Measurements from ENCODE around the gene CEP95.
A peak's percentile ranks its signal among the peaks of the same experiment; 100 is the strongest.

Gene CEP95

DNA sequence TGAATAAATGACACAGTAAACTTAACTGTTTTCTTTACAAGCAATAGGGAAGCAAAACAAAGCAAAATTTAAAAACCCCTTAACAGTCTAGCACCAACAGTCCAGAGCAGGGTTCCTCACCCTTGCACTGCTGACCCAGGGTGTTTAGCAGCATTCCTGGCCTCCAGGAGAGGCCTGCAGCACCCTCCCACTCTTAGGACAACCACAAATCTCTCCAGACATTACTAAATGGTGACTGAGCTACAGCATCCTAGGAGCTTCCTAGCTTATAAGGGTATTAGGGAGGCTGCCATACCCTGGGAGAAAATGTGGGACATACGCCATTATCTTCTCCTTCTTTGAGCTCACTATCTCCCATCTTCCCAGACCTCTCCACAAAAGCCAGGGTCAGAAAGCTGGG lies 25.8 kb upstream of the CEP95 start:
- TF ChIP-seq, protein P1, sequence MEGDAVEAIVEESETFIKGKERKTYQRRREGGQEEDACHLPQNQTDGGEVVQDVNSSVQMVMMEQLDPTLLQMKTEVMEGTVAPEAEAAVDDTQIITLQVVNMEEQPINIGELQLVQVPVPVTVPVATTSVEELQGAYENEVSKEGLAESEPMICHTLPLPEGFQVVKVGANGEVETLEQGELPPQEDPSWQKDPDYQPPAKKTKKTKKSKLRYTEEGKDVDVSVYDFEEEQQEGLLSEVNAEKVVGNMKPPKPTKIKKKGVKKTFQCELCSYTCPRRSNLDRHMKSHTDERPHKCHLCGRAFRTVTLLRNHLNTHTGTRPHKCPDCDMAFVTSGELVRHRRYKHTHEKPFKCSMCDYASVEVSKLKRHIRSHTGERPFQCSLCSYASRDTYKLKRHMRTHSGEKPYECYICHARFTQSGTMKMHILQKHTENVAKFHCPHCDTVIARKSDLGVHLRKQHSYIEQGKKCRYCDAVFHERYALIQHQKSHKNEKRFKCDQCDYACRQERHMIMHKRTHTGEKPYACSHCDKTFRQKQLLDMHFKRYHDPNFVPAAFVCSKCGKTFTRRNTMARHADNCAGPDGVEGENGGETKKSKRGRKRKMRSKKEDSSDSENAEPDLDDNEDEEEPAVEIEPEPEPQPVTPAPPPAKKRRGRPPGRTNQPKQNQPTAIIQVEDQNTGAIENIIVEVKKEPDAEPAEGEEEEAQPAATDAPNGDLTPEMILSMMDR (IDR thresholded peaks at IDR 0.05; ENCODE audit: low read depth, low read length, missing control alignments) = no peak
- no peak overlapping the region for H3K4me3 ChIP-seq (ENCODE audit: low read depth, low read length)
- no peak for DNase-seq (ENCODE audit: low read depth)
- in situ Hi-C loops (cut with HindIII; ENCODE audit: low sequenced_read_pairs) = loop anchor here (5.0 kb wide), 1 partner anchor 54 kb away; no protein-coding TSS in a partner anchor

DNA sequence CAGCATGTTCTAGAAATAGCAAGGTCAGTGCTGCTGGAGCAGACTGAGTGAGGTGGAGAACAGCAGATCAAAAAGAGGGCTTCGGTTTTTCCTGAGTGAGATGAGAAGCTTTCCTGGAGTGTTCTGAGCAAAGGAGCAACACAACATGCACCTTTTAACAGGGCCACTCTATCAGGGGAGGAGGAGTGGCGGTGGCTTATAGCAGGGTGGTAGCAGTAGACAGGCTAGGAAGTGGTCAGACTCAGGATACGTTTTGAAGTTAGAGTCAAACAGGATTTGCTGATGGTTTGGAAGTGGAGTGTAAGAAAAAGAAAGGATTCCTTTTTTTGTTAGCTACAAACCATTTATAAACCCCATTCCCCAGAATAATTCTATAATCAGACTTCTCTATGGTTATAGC lies 22.4 kb upstream of the CEP95 start:
- no peak for DNase-seq (ENCODE audit: low read depth)
- TF ChIP-seq, protein P1 (IDR thresholded peaks at IDR 0.05; ENCODE audit: low read depth, low read length, missing control alignments) = no peak
- in situ Hi-C loops (cut with HindIII; ENCODE audit: low sequenced_read_pairs) = loop anchor here (5.0 kb wide), 1 partner anchor 57 kb away; no protein-coding TSS in a partner anchor
- no peak overlapping the region for H3K4me3 ChIP-seq (ENCODE audit: low read depth, low read length)

DNA sequence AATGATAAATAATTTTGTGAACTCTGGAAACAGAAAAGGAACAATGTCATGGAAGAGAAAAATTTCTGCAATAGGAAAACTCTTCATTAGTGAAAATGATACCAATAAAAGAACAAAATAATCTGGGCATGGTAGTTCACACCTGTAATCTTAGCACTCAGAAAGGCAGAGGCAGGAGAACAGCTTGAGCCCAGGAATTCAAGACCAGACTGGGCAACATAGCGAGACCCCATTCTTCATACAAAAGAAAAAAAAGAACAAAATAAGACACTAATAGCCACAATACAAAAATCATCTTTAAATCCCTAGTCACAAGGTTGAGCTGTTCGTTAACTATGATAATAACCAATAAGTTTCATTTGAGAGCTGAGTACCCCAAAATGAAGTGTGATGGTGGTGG lies 18.5 kb upstream of the CEP95 start:
- in situ Hi-C loops (cut with HindIII; ENCODE audit: low sequenced_read_pairs) = no loop called here
- no peak overlapping the region for H3K4me3 ChIP-seq (ENCODE audit: low read depth, low read length)
- TF ChIP-seq, protein P1 (IDR thresholded peaks at IDR 0.05; ENCODE audit: low read depth, low read length, missing control alignments) = no peak
- DNase-seq (ENCODE audit: low read depth) = no peak

DNA sequence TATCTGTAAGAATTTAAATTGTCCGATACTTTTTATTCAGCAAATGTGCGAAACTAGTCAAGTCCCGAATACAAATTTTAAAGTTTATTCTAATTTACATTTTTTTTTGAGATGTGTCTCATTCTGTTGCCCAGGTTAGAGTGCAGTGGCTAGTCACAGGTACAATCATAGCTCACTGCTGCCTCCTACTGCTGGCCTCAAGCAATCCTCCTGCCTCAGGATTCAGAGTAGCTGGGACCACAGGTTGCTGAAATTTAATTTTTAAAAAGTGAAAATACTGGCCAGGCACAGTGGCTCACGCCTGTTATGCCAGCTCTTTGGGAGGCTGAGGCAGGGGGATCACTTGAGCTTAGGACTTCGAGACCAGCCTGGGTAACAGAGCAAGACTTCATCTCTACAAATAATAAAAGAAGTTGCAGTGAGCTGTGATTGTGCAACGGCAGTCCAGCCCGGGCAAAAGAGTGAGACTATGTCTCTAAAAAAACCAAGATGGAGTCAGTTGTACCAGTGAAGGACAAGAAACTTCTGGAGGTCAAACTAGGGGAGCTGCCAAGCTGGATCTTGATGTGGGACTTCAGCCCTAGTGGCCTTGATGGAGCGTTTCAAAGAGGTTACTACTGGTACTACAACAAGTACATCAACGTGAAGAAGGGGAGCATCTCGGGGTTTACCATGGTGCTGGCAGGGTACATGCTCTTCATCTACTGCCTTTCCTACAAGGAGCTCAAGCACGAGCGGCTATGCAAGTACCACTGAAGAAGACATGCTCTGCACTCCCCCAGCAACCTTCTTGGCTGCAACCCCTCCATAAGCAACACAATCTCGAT lies 15.5 kb upstream of the CEP95 start:
- DNase-seq (ENCODE audit: low read depth) = no peak
- TF ChIP-seq, protein P1 (IDR thresholded peaks at IDR 0.05; ENCODE audit: low read depth, low read length, missing control alignments) = peak; percentile 74
- no peak overlapping the region for H3K4me3 ChIP-seq (ENCODE audit: low read depth, low read length)
- in situ Hi-C loops (cut with HindIII; ENCODE audit: low sequenced_read_pairs) = loop anchor here (10.0 kb wide), 1 partner anchor 186 kb away; no protein-coding TSS in a partner anchor

DNA sequence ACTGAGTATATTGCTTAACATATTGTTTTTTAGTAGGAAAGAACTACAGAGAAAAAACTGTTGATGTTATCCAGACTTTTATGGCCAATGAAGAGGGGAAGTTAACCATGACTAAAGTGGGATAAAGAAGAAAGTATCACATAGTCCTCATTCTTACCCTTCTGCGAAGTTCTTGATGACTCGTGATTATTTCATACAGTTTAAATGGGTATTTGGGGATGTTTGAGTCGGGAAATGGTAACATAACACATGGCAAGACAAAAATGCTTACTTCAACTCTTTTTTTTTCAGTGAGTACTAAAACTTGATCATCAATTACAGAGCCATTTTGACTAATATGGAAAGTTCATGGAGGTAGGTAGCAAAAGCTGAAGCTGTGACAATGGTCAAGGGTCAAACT lies 14.8 kb upstream of the CEP95 start:
- in situ Hi-C loops (cut with HindIII; ENCODE audit: low sequenced_read_pairs) = loop anchor here (10.0 kb wide), 1 partner anchor 187 kb away; no protein-coding TSS in a partner anchor
- TF ChIP-seq, protein P1 (IDR thresholded peaks at IDR 0.05; ENCODE audit: low read depth, low read length, missing control alignments) = no peak
- no peak overlapping the region for H3K4me3 ChIP-seq (ENCODE audit: low read depth, low read length)
- DNase-seq (ENCODE audit: low read depth) = no peak

DNA sequence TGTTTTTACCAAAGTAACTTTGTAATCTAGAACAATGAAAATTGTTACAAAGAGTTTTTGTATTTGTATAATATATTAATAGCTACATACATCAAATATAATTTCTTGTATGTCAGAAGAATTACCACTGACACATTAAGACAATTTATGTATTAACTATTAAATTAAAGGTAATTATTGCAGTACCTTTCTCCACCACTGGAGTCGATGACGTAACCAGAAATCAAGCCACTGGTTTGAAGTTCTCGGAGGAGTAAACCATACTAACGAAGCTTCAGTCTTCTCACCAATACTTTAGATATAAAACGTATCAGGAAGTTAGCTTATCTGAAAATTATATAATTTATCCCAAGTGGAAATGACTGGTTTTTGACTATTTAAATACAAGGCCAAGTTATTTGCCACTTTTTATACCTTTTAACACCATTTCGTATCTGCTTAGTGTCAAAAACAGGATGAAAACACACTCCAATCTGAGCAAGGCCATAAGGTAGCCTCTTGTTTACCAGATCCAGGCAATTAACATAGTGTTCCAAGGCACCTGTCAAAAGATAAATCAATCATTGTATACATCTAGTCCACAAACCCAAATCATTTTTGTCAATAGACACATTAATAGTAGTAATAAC lies 14.2 kb upstream of the CEP95 start:
- no peak for DNase-seq (ENCODE audit: low read depth)
- in situ Hi-C loops (cut with HindIII; ENCODE audit: low sequenced_read_pairs) = loop anchor here (10.0 kb wide), 1 partner anchor 188 kb away; no protein-coding TSS in a partner anchor
- H3K4me3 ChIP-seq (ENCODE audit: low read depth, low read length) = no peak overlapping the region
- TF ChIP-seq, protein P1 (IDR thresholded peaks at IDR 0.05; ENCODE audit: low read depth, low read length, missing control alignments) = peak; percentile 41
